SH-SY5Y (cell line): ENCODE results near the gene UBAC2.

Source experiments
- GATA2 ChIP-seq: IDR thresholded peaks from 2 replicates; pipeline ENCODE4 v1.6.1; 2011; ENCODE audit warnings: mild to moderate bottlenecking, low read depth, low read length
- GATA3 ChIP-seq: IDR thresholded peaks from 2 replicates; pipeline ENCODE4 v1.6.1; 2011; ENCODE audit warnings: low read depth, mild to moderate bottlenecking, low read length, moderate library complexity

DNA sequence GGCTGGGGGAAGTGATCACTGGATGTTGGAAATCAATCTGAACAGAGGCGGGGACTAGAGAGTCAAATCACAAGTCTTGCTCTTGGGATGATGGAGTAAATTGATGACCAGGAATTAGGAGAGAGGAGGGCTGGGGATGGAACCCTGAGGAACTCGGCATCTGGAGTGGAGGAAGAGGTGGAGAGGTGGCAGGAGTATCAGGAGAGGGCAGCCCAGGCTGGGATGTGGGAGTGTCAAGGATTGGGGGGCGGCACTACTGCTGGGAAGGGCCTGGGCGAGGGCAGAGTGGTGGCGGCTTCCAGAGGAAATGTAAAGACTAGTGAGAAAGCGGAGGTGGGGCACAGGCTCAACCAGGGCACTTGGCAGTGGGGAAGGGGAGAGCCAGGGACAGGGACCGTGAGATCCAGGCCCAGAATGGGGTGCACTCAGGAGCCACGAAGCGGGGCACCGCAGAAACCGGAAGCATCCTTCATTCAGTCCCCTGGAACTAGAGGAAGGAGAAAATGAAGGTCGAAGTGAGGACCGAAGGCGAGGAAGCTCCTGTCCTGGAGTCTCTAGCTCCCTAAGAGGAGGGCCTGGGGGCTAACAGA is 187.8 kb downstream of the UBAC2 start:
- TF ChIP-seq GATA2 (no peak), GATA3 (no peak)
